Activated CD8-positive, alpha-beta memory T cell treated with anti-CD3 and anti-CD28 coated beads, Interleukin-2, amount 10 ng/mL, durations not matched to agents 7 days and 5 days (primary cell): Measurements from ENCODE around the gene UGCG. TPM values are rescaled to one million over a fixed set of nuclear protein-coding genes. Genes with fewer than 3 reads are reported as not detected.

ENCODE experiments used
- ATAC-seq: fragments of 150-1000 bp; cut with Tn5 transposase; one replicate; pipeline ENCODE4 v1.10.0; 2021; ENCODE audit warnings: moderate library complexity
- CTCF ChIA-PET: fragments of 350-600 bp; sonication (Branson Sonifier 250); formaldehyde crosslinking; loops from one replicate; lab custom pipeline; 2021; ENCODE audit warnings: antibody characterized with exemption; lab: Charles Lee
- DNase-seq: peaks from one replicate; pipeline ENCODE4 v3.0.0-alpha.2; 2020
- H3K27ac Mint-ChIP-seq: one replicate; pipeline ENCODE4 v1.8.0; 2021; ENCODE audit warnings: mild to moderate bottlenecking, mixed read lengths
- H3K27me3 Mint-ChIP-seq: one replicate; pipeline ENCODE4 v1.8.0; 2021; ENCODE audit warnings: mixed read lengths
- H3K36me3 Mint-ChIP-seq: one replicate; pipeline ENCODE4 v1.8.0; 2021; ENCODE audit warnings: mild to moderate bottlenecking, mixed read lengths
- H3K4me1 Mint-ChIP-seq: one replicate; pipeline ENCODE4 v1.8.0; 2021; ENCODE audit warnings: mixed read lengths
- H3K4me3 Mint-ChIP-seq: one replicate; pipeline ENCODE4 v1.8.0; 2021; ENCODE audit warnings: mild to moderate bottlenecking, moderate library complexity, mixed read lengths
- H3K9me3 Mint-ChIP-seq: one replicate; pipeline ENCODE4 v1.8.0; 2022; ENCODE audit warnings: low read depth, mixed read lengths
- total RNA-seq, 2 experiments: library from RNA; stranded (reverse); gene quantifications; one replicate each; pipeline ENCODE4 v1.2.3, GENCODE V29; 2021

Gene UGCG
- total RNA-seq, 2 experiments from 2014 or later, result 14.4 to 21.6 TPM

GRCh38 chr9:111915425-111915758 is 18.8 kb downstream of the UGCG start:
- peak overlapping the region; percentile 21 for H3K27ac Mint-ChIP-seq
- no peak overlapping the region for H3K4me3 Mint-ChIP-seq
- no peaks in the 10 kb centered on the region for H3K9me3 Mint-ChIP-seq

DNA sequence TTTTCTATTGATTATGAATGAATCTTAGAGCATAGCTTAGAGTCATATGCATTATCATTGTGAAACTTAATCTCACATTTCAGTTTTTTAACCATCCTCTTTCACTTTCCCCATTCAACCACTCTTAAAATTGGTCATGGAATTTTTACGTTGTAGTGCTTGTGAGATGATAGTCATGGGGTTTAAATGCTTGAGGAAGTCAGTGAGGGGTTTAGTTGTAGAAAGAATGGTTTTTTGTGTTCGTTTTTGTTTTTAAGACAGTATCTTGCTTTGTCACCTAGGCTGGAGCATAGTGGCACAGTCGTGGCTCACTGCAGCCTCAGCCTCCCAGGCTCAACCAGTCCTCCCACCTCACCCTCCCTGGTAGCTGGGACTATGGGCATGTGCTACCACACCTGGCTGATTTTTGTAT is 19.6 kb downstream of the UGCG start:
- Mint-ChIP-seq H3K9me3 (no peaks in the 10 kb centered on the region), H3K4me1 (peaks cover 33% of the 10 kb centered on the region), H3K27ac (peak overlapping the region; percentile 70), H3K4me3 (peak overlapping the region; percentile 15), H3K36me3 (peaks cover 33% of the 10 kb centered on the region), H3K27me3 (peaks cover 3% of the 10 kb centered on the region)
- ATAC-seq, result peak; percentile 86
- CTCF ChIA-PET, result interaction anchor here (1.4 to 3.2 kb wide), 2 partner anchors 19 to 285 kb away, joined by 4 to 15 read pairs; partner anchors contain the start of genes DNAJC25 and UGCG
- no peak for DNase-seq

More at GRCh38 chr9:111915425-111915758, 18.8 kb downstream of the UGCG start:
- ATAC-seq (peak; percentile 25), DNase-seq (no peak)
- Mint-ChIP-seq H3K4me1 (peaks cover 39% of the 10 kb centered on the region), H3K27me3 (peaks cover 3% of the 10 kb centered on the region), H3K36me3 (peaks cover 33% of the 10 kb centered on the region)
- CTCF ChIA-PET, result interaction anchor here (1.3 to 3.2 kb wide), 4 partner anchors 15 to 160 kb away, joined by 3 to 15 read pairs (median 6); partner anchors contain the start of gene UGCG

DNA sequence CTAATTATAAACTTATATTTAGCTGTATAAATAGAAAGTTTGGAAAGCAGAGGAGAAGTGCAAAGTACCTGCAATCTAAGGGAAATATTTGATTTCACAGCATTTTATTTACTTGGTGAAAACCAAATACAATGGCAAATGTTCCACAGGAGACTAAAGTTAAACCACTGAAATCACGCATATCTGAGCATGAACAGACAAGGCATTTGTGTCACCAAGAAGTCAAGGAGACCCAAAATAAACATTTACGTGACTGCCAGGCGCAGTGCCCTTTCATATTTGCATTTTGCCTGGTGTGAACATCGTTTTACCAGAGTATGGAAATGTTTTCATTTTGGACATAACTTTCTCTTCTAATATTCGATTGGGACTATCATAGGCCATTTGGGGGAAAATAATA is 20.6 kb downstream of the UGCG start:
- Mint-ChIP-seq H3K4me3 (no peak overlapping the region), H3K9me3 (no peaks in the 10 kb centered on the region), H3K4me1 (peaks cover 33% of the 10 kb centered on the region), H3K27ac (no peak overlapping the region), H3K27me3 (peaks cover 3% of the 10 kb centered on the region), H3K36me3 (peaks cover 33% of the 10 kb centered on the region)
- no peak for ATAC-seq
- CTCF ChIA-PET, result interaction anchor here (1.4 to 3.2 kb wide), 2 partner anchors 20 to 286 kb away, joined by 4 to 15 read pairs; partner anchors contain the start of genes DNAJC25 and UGCG
- DNase-seq, result no peak

GRCh38 chr9:111917980-111918379 is 21.4 kb downstream of the UGCG start:
- DNase-seq, result no peak
- no peak for ATAC-seq
- Mint-ChIP-seq H3K4me1 (peaks cover 30% of the 10 kb centered on the region), H3K9me3 (no peaks in the 10 kb centered on the region), H3K4me3 (no peak overlapping the region), H3K27ac (no peak overlapping the region), H3K36me3 (peaks cover 35% of the 10 kb centered on the region), H3K27me3 (peaks cover 3% of the 10 kb centered on the region)
- CTCF ChIA-PET, result no interaction called here

DNA sequence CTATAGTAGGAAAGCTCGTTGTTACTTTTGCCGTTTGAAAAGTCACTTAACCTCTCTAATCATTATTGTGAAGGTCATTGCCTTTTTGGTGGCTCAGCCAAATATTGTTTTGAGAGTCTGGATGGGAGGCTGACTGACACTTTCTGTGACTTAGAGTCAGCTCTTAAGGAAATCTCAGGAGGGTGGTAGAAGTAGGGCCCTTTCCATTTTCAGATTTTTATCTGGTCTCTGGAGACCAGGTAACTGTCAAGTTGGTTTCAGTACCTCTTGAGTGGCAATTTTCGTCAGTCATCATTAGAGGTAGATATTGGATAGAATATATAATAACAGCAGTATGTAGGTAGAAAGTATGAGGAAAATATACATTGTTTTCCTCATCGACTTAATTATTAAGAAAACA is 23.3 kb downstream of the UGCG start:
- Mint-ChIP-seq H3K27me3 (no peaks in the 10 kb centered on the region), H3K36me3 (peaks cover 25% of the 10 kb centered on the region), H3K4me1 (peaks cover 17% of the 10 kb centered on the region), H3K27ac (no peak overlapping the region), H3K4me3 (no peak overlapping the region), H3K9me3 (no peaks in the 10 kb centered on the region)
- DNase-seq (no peak), ATAC-seq (no peak)
- CTCF ChIA-PET, result no interaction called here

DNA sequence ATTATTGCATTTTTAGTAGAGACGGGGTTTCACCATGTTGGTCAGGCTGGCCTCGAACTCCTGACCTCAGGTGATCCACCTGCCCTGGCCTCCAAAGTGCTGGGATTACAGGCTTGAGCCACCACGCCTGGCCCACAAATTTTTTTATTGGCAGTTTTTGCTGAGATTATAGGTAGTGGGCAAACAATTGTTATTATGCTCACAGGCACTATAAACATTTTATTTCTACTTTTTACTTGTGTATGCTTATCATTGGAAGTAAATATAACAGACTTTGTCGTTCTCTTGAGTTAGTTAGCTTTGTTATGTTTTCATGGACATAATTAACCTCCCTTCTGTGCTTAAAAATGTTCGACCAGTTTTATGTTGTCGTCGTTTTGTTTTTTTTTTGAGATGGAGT is 23.9 kb downstream of the UGCG start:
- Mint-ChIP-seq H3K4me3 (no peak overlapping the region), H3K27ac (no peak overlapping the region), H3K27me3 (no peaks in the 10 kb centered on the region), H3K4me1 (peaks cover 13% of the 10 kb centered on the region), H3K36me3 (peaks cover 18% of the 10 kb centered on the region), H3K9me3 (no peaks in the 10 kb centered on the region)
- DNase-seq, result no peak
- ATAC-seq, result no peak
- CTCF ChIA-PET, result interaction anchor here (1.2 kb wide), 1 partner anchor 154 kb away, joined by 3 read pairs; no protein-coding TSS in a partner anchor

DNA sequence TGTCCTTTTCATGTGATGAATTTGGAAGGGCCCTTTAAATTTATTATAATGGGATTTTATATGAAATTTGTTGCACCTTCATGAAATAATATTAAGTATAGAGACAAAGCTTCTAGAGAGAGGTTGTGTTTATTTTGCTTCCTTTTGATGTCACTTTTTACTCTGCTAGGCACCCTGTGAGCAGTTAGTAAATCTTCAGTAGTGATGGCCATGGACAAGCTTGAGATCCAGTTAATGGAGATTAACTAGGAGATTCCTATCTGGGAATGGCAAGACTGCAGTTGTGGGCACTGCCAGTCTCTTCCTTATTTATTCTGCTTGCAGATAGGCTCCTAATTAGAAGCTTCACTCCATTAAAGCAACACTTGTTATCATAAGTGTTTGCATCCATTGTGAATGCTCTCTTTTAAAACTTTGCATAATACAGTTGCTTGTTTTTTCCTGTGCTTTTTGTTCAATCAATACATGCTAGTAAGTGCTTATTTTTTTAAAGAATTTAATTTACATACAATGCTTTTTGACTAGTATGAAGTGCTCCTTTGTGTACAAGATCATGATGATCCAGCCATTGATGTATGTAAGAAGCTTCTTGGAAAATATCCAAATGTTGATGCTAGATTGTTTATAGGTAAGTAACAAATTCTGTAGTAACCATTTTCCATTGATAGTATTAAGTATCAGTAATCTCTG is 25.9 kb downstream of the UGCG start:
- no peaks in the 10 kb centered on the region for H3K9me3 Mint-ChIP-seq
- no peak for DNase-seq
- no peak for ATAC-seq
- no peaks in the 10 kb centered on the region for H3K27me3 Mint-ChIP-seq
- no peak overlapping the region for H3K4me3 Mint-ChIP-seq
- H3K36me3 Mint-ChIP-seq, result peaks cover 10% of the 10 kb centered on the region
- CTCF ChIA-PET, result interaction anchor here (0.8 to 1.3 kb wide), 2 partner anchors 19 to 153 kb away, joined by 3 read pairs; no protein-coding TSS in a partner anchor
- H3K4me1 Mint-ChIP-seq, result peaks cover 12% of the 10 kb centered on the region
- H3K27ac Mint-ChIP-seq, result no peak overlapping the region

DNA sequence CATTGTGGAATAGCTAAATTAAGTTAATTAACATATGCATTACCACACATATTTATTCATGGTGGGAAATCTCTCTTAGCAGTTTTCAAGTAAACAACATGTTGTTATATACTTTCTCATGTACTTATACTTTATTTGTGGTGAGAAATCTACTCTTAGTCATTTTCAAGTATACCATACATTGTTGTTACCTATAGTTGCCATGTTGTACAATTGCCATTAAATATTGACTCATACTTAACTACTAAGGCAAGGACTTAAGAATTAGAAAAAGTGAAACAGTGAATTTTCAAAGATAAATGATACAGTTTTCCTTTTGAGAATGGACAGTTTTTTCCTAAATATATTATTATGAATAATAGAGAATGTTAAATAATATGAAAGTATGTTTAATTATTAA is 27.7 kb downstream of the UGCG start:
- Mint-ChIP-seq H3K9me3 (no peaks in the 10 kb centered on the region), H3K27me3 (no peaks in the 10 kb centered on the region), H3K27ac (no peak overlapping the region), H3K36me3 (peaks cover 16% of the 10 kb centered on the region), H3K4me3 (no peak overlapping the region), H3K4me1 (peaks cover 25% of the 10 kb centered on the region)
- DNase-seq, result no peak
- no peak for ATAC-seq
- CTCF ChIA-PET, result interaction anchor here (1.5 kb wide), 1 partner anchor 979 kb away, joined by 3 read pairs; no protein-coding TSS in a partner anchor

DNA sequence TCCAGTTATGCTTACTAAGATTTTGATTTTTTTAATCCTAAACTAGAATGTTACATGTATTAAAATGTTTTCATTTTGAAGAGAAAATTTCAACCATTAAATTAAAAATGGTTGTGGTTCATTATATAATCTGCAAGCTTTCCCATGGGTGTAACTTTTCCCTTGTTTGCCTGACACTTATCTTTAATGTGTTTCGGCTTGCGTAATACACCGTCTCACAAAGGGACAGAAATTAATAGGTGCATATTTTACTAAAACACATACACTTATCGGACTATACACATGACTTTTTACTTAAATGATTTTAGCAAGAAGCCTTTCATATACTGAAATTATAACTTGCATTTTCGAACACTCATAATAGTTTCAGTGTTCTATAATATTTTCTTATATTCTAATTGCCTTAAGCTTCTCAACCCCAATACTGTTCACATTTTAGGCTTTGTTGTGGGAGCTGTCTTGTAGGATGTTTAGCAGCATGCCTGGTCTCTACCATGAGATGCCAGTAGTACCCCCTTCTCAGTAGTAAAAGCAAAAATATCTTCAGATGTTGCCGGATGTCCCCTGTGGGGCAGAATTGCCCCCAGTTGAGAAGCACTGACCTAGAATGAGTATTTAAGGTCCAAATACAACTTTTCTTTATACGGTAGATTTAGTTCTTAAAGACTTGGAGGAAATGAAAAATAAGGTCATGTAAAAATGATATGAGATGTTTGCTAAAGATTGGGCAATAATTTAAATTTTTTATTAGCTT is 28.6 kb downstream of the UGCG start:
- no peak for DNase-seq
- no peak overlapping the region for H3K27ac Mint-ChIP-seq
- no peaks in the 10 kb centered on the region for H3K9me3 Mint-ChIP-seq
- H3K27me3 Mint-ChIP-seq, result no peaks in the 10 kb centered on the region
- H3K4me1 Mint-ChIP-seq, result peaks cover 25% of the 10 kb centered on the region
- no peak for ATAC-seq
- H3K36me3 Mint-ChIP-seq, result peaks cover 17% of the 10 kb centered on the region
- CTCF ChIA-PET, result interaction anchor here (0.7 to 1.5 kb wide), 2 partner anchors 17 to 978 kb away, joined by 3 read pairs; no protein-coding TSS in a partner anchor
- no peak overlapping the region for H3K4me3 Mint-ChIP-seq

- Mint-ChIP-seq H3K4me1 (peaks cover 25% of the 10 kb centered on the region), H3K36me3 (peaks cover 18% of the 10 kb centered on the region), H3K27me3 (no peaks in the 10 kb centered on the region), H3K4me3 (no peak overlapping the region), H3K9me3 (no peaks in the 10 kb centered on the region), H3K27ac (no peak overlapping the region)
- no peak for DNase-seq
- CTCF ChIA-PET, result interaction anchor here (0.7 kb wide), 1 partner anchor 17 kb away, joined by 3 read pairs; no protein-coding TSS in a partner anchor
- no peak for ATAC-seq
These were observed 29.2 kb downstream of the UGCG start for GRCh38 chr9:111925784-111926183.

- peaks cover 25% of the 10 kb centered on the region for H3K4me1 Mint-ChIP-seq
- H3K27ac Mint-ChIP-seq, result peak overlapping the region; percentile 61
- no peaks in the 10 kb centered on the region for H3K9me3 Mint-ChIP-seq
- H3K36me3 Mint-ChIP-seq, result peaks cover 24% of the 10 kb centered on the region
- CTCF ChIA-PET, result no interaction called here
- DNase-seq (peak; percentile 82), ATAC-seq (peak; percentile 97)
- H3K27me3 Mint-ChIP-seq, result no peaks in the 10 kb centered on the region
- no peak overlapping the region for H3K4me3 Mint-ChIP-seq
These were observed 29.8 kb downstream of the UGCG start for GRCh38 chr9:111926421-111926875.

DNA sequence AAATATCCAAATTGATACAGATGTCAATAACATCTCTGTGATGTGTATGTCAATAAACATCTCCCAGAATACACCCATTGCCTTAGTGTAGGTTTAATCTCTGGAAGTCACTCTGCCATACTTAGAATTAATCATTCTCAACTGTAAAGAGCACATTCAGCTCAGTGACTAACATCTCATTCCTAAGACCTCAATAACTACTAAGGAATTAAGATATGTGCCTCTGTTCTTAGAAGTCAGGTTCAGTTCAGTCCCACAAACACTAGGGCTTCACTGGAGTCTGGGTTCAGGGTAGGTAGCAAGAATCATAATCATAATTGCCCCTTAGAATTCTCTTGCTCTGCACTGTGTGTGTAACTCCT is 31.7 kb downstream of the UGCG start:
- Mint-ChIP-seq H3K27me3 (no peaks in the 10 kb centered on the region), H3K4me1 (peaks cover 25% of the 10 kb centered on the region), H3K4me3 (no peak overlapping the region), H3K27ac (no peak overlapping the region), H3K9me3 (no peaks in the 10 kb centered on the region), H3K36me3 (peaks cover 37% of the 10 kb centered on the region)
- no peak for ATAC-seq
- DNase-seq, result no peak
- CTCF ChIA-PET, result interaction anchor here (0.8 kb wide), 1 partner anchor 10 kb away, joined by 4 read pairs; no protein-coding TSS in a partner anchor

DNA sequence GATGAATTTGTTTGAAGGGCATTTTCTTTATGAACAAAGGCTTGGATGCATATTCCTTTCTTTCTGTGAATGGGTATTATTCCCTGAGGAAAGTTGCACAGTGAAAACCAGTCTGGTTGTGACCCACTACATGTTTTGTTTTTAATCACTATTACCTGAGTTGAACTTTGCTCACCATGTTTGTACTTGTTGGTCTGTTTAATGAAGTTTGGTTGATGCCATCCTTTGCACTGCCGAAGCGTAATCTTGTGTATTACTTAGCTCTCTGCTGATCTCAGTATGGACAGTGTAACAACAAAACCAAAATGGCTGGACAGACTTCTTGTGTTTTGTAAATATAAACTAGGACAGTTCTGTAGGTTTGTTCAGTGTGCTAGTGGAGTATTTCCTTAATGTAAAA is 38.1 kb downstream of the UGCG start:
- Mint-ChIP-seq H3K4me3 (no peak overlapping the region), H3K9me3 (peaks cover 4% of the 10 kb centered on the region), H3K27ac (no peak overlapping the region), H3K4me1 (peaks cover 22% of the 10 kb centered on the region), H3K27me3 (no peaks in the 10 kb centered on the region), H3K36me3 (peaks cover 40% of the 10 kb centered on the region)
- ATAC-seq (no peak), DNase-seq (no peak)
- CTCF ChIA-PET, result no interaction called here
